GM19351 (cell line): Measurements from ENCODE around the gene ZBTB7C.

Source experiments
- ATAC-seq: cut with Tn5 transposase; IDR thresholded peaks from one replicate; pipeline ENCODE4 v1.9.1; 2021; ENCODE audit warnings: mild to moderate bottlenecking, moderate library complexity; ENCODE audit not compliant: unreplicated experiment

Gene ZBTB7C

DNA sequence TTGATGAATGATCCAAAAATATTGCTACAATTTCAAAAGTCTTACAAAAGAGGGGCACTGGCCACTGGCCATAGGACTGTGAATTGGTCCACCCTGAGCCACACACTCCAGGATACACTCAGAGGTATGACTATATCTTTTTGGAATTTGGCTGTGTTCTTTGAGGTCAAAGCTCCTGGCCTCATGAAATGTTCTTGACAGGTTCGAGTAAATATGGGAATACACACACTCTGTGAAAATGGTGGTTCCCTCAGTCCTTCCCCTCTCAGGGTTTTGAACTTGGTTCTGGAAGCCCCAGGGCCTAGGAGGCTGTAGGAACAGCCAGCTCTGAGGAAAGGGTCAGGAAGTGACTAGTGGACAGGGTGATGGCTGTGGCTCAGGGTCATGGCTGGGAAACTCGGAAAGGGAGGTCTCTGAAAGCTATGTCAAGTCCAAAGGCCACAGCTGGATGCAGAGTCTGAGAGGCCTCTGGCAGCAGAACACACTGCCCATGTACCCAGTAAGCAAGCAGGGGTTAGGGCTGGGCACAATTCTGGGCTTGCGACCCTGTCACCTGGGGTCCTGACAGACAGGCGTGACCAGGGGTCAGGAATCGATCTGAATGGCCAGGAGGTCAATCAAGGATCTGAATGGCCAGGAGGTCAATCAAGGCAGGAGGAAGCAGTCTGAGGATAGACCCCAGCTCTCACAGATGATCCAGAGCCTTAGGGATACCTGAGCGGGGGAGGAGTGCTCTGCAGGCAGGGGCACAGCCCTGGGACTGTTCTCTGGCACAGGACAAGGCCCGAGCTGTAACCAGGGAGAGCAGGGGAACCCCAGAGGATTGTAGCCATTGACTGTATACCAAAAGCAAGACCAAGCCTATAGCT is 255.3 kb downstream of the ZBTB7C start:
- no peak for ATAC-seq

GRCh38 chr18:48152549-48152948 is 256.6 kb downstream of the ZBTB7C start:
- no peak for ATAC-seq

DNA sequence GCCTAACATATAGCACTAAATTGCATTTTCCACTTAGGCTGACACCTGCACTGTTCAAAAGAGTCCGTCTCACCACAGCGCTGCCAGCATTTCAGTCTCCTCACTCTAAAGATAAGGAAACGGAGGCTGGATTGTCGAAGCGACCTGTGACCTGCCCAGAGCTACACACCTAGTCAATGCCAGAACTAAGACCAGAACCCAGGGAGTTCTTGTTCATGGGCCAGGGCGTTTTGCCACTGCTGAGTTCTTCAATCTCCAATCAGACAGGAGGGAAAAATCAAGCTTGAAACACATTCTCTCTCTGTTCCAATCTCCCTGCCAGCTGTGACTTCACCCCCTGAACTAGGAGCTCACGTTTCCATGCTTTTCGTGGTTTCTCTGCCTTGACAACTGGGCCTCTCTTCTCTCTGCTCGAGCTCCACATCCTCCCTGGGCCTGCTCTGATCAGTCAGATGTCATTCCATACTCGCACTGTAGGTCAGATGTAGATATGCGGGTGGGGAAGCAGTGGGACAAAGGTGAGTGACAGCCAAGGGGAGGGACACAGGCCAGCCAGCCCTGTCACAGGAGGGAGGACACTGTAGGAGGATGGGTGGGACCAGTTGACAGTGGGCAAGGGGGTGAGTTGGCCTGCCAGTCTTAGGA is 257.6 kb downstream of the ZBTB7C start:
- ATAC-seq = no peak

- ATAC-seq = no peak
Observed at GRCh38 chr18:48149020-48149685, 260.0 kb downstream of the ZBTB7C start.

GRCh38 chr18:48142994-48143393 is 266.2 kb downstream of the ZBTB7C start:
- ATAC-seq = no peak

DNA sequence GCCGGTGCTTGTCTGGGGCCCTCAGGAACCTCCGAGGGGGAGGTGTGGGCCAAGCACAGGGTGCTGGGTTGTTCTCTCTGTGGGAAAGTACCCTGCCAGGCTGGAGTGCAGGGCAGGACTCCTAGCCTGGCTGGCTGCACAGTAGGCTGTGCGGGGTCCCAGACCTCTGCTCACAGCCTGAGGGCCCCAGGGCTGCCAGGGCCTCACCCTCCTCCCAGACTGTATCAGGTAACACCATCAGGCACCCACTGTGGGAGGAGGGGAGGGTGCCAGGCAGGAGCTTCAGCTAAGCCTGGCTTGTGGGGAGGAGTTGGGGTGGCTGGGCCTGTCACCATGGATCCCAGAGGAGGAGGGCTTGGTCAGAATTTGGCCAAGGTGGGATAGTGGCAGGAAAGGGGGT is 266.8 kb downstream of the ZBTB7C start:
- no peak for ATAC-seq

DNA sequence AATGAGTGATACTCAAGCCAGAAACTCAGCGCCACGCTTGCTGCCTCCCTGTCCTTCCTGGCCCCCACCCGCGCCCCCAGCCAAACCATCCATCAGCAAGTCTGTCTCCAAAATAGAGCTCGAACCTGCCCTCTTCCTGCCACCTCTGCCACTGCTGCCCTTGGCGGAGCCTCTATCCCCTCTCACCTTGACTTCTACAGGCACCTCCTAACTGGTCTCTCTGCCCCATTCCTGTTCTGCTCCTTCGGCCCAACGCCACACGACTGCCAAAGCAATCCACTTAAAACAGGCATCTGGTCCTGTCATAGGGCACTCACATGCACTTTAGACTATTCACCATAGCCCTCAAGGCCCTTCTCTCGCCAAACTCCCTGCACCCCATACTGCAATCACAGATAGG is 268.5 kb downstream of the ZBTB7C start:
- no peak for ATAC-seq

GRCh38 chr18:48139431-48140347 is 269.5 kb downstream of the ZBTB7C start:
- ATAC-seq = no peak

DNA sequence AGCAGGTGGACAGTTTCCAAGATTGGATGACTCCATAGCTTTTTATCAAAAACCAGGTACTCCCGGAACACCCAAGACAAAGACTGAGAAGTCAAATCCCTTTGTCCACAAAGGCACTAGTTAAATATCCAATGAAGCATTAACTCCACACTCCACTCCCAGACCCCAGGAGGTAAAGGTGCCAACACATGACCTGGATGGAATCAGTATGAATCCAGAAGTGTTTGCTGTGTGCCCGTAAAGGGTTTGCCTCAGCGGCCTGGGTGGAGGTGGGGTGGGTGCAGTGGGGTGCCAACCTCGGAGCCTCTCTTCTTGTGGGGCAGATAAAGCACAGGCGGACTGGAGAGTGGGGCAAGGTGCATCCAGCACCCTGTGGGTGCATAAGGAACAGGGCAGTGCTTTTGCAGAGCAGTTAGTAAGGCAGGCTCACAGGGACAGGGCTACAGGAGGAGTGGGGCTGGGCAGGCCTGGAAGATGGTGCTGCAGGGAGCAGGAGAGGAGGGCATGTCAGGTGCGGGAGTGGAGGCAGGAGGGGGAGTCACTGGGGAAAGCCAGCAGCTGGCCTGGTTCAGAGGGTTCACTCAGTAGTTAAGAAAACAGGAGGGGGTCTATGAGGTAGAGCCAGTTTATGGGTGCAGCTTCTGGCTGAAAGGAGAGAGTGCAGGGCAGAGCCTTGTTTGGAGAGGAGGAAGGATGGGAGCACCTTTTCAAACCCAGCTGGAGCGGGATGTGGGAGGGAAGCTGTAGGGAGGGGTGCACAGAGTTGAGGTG is 270.3 kb downstream of the ZBTB7C start:
- ATAC-seq = no peak

DNA sequence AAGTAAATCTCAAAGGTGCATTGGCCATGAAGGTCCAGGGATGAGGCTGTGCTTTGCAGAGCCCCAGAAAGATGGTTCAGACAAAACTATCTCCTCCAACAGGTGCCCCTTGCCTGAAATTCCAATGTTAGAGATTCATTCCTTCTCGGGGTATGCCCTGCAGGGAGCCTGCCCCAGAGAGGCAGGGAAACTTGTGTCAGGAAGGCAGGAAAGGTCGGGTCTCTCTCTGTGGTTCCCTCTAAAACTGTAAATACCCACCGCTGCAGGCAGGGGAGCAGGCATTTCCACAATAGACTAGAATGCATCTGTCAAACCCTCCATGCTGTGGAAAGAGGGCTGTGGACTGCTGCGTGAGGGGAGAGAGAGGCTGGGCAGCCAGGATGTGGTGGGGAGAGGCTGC is 271.0 kb downstream of the ZBTB7C start:
- no peak for ATAC-seq

- ATAC-seq = no peak
Observed at GRCh38 chr18:48137374-48138081, 271.7 kb downstream of the ZBTB7C start.

DNA sequence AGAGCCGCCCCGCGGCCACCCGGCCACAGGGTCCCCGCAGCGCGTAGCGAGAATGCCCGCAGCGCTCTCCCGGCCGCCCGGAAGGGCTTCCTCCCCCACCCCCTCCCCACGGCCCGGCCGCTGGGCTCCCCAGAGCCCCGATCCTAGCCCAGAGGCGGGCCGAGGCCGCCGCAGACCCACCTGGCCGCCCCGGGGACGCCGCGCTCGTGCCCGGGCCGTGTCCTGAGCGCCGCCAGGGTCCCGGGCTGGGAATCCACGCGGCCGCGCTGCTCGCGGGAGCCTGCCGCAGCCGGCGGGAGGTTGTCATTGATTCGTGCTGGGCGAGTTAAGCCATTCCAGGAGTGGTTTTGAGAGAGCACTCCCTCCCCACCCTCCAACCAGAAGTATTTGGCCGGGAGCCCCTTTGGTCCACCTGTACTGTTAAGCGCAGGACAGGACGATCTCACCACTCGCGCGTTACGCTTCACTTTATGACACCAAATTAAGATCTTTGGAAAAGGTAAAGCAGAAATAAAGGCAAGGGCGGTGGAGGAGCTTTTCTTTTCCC is 272.3 kb downstream of the ZBTB7C start:
- no peak for ATAC-seq

DNA sequence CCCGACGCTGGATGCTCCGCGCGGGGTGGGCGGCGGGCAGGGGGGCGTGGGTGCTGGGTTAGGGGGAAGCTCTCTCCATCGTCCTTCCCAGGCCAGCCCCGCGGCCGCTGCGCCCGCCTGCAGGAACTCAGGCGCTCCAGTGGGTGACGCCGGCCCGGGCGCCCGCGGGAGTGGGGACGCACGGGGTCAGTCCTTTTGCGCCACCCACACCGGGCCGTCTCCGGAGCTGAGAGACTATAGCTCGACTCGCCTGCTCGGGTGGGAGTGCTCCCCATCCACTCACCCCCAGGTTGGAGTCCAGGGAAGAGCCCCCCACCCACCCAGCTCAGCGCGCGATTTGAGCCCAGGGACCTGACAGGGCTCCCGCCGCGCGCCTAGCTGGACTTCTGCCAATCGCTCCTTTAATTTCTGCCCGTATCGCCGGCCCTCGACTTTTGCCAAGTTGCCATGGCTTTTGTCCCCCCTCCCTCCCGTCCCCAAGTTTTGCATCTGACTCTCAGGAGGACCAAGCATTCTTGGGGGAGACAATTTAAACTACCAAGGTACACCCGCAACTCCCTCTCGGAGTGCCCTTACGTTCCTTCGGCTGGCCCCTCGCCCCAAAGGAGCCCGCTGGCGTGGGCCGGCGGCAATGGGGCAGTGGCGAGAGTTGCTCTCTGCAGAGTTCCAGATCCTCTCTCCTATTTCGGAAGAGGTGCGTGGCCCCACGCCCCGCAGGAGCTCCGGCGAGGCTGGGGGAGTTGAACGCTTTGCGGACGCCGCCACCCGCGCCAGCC is 272.9 kb downstream of the ZBTB7C start:
- ATAC-seq = no peak

- ATAC-seq = no peak
Observed at GRCh38 chr18:48135436-48135966, 273.7 kb downstream of the ZBTB7C start.

DNA sequence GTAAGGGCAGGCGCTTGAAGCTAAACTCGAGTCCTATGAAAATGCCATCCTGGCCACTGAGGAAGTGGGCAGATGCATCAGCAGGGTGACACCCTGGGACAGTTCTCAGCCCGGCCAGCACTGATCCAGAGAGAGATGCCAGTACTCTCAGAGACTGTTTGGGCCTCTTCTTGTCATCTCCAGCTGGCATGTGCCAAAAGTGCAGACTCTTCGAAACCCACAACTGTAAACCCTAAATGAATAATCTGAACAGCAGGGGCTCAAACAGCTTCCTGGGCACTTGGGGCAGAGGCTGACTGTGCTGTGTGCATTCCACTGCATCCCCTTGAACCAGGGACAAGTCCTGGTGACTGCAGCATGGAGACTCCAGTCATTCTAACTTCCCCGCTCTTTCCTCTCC is 274.6 kb downstream of the ZBTB7C start:
- no peak for ATAC-seq

- no peak for ATAC-seq
Observed at GRCh38 chr18:48133671-48134251, 275.4 kb downstream of the ZBTB7C start.

DNA sequence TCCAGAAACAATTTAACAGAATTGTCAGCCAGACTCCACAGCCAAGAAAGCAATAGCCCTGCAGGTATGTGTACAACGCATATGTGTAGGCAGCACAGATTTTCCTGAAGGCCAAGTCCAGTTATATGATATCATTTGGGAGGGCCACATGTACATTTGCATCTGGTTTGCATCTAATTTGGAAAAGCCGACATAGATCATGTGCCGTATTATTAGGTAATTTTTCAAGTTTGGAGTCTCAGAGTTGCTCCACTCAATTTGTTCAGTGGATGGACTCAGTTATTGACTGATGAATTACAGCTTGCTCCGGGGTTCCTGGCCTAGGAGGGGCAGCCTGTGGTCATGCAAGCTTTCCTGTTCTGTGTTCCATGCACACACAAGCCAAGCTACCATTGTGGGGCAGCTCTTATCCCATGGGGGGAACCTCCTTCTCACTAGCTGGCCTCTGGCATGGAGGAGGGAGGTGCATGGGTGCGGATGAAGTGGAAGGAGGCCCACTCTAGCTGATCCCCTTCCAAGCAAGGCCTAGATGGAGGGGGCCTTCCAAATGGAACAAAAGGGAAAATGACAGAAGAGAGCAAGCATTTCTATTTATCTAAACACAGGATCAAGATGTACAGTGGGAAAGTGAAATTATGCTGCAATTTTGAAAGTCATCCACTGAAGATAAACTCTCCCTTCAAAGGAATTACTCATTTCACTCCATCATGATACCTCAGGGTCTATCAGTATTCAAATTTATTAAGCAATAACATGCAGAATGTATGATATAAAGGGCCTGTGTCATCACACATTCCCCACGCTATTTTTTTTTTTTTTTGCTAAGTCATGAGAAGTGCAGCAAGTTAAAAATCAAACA is 276.2 kb downstream of the ZBTB7C start:
- ATAC-seq = no peak
